Right renal cortex interstitium (tissue), 3 donors: ENCODE results near the gene AGXT. TPM values are rescaled to one million over a fixed set of nuclear protein-coding genes. Genes with fewer than 3 reads are reported as not detected.

Experiments
- DNase-seq, 3 donors: peaks; one replicate each; pipeline ENCODE4 v3.0.0-alpha.2; 2013; ENCODE audit warnings: low read depth in 3 of 3, low spot score in 2 of 3
- polyA plus RNA-seq, 3 donors: library from polyadenylated mRNA; unstranded; fragments of 120-200 nt; gene quantifications; one replicate each; pipeline ENCODE4 v1.2.1, GENCODE V29; 2013; ENCODE audit not compliant: insufficient read length in 3 of 3

Gene AGXT
- polyA plus RNA-seq, 3 donors, result 0.04 to 0.15 TPM; not detected in 1

DNA sequence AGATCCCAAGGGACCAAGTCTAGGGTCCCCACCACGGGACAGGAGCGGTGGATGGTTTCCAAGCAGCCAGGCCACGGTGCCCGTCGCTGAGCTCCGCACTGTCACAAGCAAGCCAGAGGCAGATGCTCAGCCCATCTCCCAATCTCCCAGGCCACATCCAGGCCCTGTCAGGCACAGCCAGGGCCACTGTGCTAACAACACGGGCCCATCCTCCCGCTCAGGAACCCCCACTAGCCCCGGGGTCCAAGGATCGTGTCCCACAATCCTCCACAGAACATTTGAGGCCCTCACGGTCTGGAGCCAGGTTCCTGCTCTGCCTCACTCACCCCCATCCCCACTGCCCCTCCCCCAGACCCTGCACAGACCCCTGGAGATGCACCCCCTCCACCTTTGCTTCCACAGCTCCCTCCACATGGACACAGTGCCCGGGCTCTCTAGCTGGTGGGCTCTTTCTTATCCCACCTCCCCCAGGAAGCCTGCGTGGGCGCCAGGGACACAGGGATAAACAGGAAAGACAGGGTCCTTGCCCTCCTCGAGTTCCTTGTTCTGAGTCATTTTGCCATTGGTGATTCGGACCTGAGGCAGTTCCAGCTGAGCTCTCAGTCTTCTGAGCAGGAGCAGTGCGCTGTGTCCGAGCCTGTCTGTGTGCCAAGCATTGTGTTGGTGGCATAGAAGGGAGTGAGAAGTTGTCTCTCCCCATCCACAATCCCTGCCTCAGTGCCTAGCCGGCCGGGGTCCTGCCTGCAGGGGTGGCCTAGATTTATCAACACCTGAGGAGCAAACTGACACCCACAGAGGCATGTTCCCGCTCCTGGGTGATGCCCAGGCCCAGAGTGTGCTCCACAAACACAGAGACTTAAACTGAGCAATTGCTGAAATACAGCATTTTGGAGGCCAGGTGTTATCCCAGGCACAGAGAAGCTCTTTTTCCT lies 44.5 kb downstream of the AGXT start:
- no peak for DNase-seq

DNA sequence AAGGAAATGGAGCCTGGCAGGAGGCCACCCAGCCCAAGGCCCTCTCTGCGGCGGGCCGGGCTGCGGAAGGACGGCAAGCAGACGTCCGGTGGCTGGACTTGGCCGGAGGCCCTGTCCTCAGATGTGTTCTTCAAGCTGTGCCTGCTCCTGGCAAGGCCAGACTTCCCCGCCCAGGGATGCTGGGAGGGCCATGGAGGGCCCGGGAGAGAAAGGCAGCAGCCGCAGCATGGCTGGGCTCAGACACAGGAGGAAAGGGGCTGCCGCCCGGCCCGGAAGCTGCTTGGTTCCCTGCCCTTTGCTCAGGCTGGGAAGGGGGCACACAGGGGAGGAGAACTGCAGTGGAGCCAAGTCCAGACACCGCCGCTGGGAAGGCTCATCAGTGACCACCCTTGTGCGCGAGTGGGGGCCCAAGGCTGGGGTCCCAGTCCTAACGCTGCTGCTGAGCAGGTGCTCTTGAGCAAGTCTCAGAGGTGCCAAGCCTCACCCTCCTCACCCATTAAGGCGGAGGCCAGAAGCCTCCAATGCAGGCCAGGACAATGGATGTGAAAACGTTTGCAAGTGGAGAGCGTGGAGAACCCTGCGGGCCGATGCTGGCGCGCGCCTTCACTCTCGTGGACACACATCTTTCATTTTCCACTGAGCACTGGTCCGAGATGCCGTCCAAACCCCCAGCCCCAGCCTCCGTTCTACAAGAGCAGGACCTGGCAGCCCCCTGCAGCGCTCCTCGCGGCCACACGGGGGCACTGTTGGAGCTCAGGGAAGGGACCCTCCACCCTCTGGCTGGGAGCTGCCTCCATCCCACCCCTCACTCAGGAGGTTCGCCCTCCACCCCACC lies 45.4 kb downstream of the AGXT start:
- no peak for DNase-seq

DNA sequence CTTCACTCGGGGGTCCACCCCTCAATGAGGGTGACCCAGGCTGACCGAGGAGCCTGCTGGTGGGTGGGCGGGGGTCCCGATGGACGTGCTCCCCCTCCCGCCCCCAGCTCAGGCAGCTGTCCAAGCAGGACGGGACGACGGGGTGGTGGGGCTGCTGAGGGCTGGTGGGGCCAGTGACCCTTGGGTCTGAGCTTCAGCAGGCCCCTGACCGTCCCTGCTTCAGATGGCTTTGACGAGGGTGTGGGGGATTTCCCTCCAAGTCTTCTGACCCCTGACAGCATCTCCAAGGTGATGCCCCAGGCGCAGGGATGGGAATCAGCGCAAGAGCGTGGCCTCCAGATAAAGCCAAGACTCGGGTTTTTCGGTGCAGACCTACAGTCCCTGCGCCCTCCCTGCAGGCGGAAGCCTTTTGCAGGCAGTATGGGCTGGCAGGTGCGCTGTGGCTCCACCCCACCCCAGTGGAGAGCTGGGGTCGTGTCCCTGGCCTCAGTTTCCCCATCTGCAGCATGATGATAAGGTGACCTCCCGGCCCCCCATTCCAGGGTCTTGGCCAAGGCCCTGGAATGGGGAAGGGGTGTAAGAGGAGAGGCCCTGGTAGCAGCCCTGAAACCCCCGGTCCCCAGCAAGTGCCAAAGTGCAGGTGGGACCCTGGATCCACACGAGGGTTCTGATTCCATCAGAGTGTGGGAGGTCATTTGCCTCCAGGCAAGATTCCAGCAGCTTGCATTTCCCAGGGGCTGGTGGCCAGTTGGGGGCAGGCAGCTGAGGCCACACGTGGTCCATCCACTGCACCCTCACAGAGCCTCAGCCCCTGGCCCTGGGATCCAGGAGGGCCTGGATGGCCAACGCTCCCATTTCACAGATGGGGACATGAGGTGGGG lies 46.3 kb downstream of the AGXT start:
- no peak for DNase-seq

- DNase-seq, result no peak
Observed at GRCh38 chr2:240915526-240916341, 47.1 kb downstream of the AGXT start.

- DNase-seq, result no peak
Observed at GRCh38 chr2:240916571-240917008, 48.0 kb downstream of the AGXT start.

DNA sequence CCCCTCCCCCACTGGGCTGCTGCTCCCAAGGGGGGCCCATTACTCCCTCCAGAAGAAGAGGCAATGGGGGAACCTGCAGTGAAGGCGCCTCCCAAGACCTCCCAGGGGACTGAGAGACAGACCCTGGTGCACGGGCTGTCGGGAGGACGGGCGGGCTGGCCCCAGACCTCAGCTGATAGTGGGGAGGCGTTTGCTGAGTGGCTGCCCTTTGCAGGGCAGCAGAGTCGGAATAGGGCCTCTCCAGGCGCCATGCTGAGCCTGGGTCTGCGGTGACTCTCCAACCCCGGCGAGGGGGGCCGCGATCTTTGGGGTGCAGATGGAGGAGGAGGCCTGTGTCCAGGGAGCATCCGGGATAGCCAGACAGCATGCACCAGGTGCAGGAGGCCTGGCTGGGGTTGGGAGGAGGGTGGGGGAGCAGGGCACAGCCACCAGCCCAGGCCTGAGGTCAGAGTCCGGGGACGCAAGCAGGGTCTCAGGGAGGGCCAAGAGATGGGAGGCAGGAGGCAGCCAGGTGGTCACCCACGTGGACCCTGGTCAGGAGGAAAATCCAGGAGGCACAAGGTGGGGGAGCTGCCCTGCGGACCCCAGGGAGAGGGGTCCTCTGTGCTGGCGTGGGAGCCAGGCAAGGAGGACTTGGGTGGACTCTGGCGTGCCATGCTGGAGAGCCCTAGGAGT lies 48.5 kb downstream of the AGXT start:
- DNase-seq, result no peak

DNA sequence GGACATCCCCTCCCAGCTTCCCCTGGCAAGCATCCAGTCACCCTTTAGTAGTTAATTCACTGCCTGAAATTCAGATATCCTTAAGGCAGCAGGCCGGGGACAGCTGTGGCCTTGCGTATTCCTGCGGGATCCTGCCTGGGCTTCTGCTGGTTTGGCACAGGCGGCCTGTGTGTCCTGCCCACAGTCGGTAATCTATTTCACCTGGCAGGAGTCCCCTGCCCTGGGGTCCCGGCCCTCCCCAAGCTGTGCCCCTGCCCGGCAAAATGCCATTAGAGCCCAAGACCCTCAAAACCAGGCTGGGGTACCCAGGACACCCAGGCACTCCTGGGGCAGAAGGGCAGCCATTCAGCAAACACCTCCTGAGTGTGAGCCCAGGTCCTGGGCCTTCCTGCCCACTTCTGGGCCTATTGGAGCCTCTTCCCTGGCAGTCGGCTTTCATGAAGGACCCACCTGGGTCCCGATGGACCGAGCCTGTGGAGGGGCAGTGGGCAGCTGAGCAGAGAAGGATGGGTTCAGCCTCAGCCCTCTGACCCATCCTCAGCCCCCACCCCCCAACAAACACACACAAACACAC lies 49.1 kb downstream of the AGXT start:
- no peak for DNase-seq

DNA sequence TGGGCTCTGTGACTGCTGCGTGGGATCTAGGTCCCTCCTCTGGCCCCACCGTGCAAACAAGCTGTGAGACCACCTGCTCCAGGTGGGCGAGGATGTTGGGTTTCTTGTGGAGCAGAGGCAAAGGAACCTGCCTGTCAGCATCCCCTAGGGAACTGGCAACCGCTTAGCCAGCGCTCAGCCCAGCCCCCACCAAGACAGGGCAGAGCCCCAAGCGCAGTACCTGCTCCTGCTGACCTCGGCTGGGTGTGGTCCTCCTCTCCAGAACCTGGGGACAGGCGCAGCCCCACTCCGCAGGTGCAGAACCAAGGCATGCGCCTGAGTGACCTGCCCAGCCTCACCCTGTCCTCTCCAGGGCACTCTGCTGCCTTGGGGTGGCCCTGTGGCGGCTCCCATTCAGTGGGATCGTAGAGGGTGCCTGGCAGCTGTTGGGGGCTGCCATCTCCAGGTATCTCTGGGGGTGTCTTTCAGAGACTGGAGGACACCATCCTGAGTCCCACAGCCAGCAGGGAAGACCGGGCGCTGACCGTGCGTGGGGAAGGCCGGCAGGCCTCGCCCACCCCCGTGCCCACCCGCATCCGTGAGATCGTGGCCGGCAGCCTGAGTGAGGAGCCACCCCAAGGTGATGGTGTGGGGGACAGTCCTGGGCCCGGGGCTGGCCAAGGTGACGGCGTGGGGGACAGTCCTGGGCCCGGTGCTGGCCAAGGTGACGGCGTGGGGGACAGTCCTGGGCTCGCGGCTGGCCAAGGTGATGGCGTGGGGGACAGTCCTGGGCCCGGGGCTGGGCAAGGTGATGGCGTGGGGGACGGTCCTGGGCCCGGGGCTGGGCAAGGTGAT lies 49.9 kb downstream of the AGXT start:
- no peak for DNase-seq

GRCh38 chr2:240919161-240919781 lies 50.6 kb downstream of the AGXT start:
- DNase-seq, result no peak

DNA sequence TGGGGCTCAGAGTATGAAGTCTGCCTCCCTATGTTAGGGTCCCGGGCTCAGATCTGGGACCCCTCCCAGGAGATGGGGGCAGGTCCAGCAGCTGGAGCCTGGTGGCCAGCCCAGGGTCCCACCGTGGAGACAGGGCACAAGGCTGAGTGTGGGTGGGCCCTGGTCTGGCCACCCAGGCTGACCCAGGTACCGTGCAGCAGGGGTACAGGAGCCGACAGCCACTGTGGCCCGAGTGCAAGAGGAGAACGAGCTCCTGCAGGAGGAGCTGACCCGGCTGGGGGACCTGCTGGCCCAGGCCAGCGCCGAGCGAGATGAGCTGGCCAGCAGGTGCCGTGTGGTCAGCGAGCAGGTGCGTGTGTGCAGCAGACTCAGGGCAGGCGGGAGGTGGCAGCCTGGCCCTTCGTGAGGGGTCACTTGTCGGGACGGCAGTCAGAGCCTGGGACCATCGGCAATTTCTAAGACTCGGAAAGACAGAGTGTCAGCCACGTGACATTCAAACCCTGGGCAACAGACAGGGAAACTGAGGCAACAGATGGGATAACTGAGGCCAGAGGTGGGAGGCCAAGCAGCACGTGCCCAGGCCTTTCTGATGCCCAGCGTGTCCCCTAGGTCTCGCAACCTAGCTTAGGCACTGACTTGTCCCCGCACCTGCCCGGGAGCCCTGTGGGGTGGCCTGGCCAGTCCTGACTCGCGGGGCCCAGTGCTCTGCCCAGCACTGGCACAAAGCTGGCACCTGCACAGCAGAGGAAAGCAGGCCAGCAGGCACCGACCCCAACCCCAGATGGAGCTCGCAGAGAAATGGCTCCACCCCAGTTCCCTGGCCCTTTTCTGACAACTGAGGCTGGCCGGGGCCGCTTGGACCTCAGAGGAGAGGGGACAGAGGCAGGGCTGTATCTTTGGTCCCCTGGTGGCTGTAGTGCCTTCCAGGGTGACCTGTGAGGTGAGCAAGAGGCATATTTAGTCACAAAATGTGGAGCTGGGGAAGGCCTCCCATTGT lies 51.5 kb downstream of the AGXT start:
- DNase-seq, result no peak

- DNase-seq, result no peak
Observed at GRCh38 chr2:240920783-240921231, 52.2 kb downstream of the AGXT start.

DNA sequence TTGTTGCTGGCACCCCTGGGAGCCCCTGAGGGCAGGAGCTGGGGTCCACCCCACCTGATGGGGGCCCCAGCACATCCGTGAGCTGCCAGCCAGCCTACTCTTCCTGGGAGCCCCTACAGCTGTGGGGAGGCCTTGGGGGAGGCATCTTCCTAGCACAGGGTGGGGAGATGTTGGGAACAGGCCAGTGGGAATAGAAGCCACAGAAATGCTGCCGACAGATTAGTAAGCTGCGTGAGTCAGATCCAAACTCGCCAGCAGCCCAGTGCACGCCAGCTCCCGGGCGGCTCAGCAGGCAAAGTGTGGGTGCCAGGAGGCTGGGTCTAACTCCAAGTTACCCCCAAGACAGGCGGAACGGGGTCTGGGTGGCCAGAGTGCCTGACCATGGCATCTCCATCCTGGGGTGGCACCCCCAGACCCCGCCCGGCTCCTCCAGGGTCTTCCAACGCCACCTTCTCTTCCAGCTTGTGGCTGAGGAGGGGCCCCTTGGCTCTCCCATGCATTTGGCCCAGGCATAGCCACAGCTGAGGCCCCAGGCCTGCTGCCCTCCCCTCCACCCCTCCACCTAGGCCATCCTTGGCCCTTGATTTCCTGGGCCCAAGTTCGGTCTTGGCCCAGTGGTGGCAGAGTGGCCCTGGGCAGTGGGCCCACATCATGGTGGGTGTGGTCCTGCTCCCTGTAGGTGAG lies 52.8 kb downstream of the AGXT start:
- no peak for DNase-seq

- no peak for DNase-seq
Observed at GRCh38 chr2:240921995-240922244, 53.3 kb downstream of the AGXT start.

DNA sequence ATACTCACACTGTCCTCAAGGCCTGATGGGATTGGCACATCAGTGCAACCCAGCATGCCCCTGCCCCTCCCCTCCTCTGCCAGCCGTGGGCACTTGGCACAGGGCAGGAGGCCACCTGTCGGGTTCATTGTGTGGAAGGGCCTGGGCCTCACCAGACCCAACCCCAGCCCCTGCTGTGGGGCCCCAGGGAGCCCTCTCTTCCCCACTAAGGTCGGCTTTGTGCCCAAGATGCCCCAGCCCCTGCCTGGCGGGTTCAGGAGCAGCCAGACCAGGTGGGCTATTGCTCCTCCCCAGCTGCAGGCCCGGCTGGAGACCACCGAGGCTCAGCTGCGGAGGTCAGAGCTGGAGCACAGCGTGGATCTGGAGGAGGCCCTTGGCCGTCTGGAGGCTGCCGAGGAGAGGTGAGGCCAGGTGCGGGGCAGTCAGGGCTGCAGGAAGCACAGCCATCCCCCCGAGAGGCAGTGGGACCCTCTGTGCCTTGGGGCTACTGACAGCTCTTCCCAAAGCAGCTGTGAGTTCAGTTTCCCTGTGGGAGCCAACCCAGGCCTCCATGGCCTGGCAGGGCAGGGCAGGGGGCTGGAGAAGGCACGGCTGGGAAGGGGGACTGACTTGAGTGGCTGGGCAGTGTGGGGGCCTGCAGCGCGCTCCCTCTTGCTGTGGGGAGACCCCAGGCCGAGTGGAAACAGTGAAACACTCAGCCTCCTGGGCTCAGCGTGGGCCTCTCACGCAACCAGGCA lies 53.8 kb downstream of the AGXT start:
- no peak for DNase-seq

- no peak for DNase-seq
Observed at GRCh38 chr2:240922982-240923537, 54.4 kb downstream of the AGXT start.
